ENCODE measurements around the gene HGF. TPM values are rescaled to one million over a fixed set of nuclear protein-coding genes. Genes with fewer than 3 reads are reported as not detected.

HGF gene
- polyA plus RNA-seq, 12 donors: 3.8 to 24.7 (median 6.6) TPM; not detected in 1

DNA sequence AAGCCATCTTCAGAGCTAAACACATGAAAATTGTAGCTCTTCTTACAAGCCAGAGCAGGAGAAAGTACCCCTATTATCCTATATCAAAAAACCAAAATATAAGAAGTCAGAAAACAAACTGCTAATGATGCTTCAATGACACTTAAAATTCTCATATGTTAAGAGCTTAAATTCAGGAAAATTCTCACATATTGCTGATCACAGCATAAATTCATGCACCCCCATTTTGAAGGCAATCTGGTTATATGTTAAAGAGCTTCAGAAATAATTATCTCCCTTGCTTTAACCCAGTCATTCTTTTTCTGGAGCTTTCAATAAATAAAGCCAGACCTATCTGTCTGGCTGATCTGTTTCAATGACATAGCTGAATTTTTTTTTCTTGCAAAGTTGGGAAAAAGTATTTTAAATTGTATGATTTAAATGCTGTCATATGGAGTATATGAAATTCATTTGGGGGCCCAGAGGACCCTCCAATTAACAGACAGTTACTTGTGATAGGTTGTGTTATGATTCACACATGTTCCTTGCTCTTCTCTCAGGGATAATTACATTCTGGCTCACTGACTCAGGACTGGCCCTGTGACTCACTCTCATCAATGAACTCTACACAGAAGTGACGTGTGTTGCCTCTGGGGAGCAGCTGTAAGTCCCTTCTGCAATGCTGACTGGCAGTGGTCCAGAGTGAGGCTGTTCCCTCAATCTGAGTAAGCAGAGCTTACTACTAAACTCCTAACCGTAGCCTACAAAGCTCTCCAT, 85.2 kb downstream of the HGF start:
- peak; percentile 77 for DNase-seq

DNA sequence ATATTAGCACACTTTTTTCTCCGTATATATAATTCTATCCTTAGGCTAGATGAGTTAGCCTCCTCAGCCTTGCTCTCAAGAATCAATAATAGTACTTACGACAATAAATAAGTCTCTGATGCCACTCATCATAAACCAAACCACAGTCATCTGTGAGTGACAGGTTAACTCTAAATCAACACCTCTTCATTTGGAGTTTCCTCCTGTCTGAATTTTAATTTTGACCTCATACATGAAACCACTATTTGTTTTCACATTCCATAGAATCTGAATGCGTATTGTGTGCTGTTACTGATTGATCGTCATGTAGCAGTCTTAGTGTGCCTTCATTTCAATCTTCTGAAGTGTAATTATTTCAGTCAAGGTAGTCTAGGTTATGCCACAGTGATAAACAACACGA, 85.8 kb downstream of the HGF start:
- DNase-seq: no peak

DNA sequence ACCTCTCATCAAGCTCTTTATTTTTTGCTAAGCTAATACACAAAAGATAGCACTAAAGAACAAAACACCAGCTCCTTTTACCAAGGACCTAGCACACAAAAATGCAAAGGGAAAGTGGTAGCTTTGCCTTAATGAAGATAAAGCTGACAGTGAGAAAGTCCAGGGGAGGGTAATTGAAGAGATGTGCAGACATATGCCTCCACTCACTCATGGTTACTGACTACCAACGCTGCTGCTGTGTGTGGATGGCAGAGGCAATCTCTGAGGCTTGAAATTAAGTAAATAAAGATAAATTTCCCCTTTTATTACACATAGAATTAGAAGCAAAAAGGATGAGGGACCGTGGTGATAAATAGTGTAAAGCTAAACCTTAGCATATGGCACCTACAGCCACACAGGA, 87.0 kb downstream of the HGF start:
- no peak for DNase-seq

DNA sequence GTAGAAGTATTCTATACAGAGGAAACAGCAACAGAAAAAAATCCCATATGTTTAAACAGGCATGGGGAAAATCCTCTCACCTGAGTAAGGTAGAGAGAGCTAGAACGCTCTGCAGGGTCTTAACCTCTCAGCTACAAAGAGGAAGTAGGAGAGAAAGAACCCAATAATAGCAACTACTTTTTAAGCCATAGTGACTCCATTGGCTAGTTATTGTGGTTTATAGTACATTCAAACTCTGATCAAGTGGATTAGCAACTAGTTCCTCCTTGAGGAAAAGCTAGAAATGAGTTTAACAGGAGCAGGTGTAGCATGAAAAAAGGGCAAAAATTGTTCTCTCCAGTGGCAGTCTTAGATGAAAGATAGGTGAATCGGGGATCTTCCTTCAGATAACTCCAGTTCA, 89.7 kb downstream of the HGF start:
- no peak for DNase-seq

DNA sequence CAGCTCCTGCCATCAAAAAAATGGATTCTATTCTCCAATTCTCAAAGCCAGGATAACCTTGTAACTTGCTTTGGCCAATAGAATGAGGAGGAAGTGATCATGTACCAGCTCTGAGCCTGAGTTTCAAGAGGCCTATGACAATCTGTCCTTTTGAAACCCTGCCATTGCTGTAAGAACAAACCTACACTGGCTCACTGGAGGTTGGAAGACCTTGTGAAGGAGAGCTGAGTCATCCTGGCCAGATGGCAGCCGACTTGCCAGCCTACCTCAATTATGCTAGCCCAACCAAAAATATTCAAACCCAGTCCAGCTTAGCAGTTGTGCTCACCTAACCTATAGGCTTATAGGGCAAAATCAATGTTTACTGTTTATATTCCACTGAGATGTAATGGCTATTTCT, 93.0 kb downstream of the HGF start:
- no peak for DNase-seq

DNA sequence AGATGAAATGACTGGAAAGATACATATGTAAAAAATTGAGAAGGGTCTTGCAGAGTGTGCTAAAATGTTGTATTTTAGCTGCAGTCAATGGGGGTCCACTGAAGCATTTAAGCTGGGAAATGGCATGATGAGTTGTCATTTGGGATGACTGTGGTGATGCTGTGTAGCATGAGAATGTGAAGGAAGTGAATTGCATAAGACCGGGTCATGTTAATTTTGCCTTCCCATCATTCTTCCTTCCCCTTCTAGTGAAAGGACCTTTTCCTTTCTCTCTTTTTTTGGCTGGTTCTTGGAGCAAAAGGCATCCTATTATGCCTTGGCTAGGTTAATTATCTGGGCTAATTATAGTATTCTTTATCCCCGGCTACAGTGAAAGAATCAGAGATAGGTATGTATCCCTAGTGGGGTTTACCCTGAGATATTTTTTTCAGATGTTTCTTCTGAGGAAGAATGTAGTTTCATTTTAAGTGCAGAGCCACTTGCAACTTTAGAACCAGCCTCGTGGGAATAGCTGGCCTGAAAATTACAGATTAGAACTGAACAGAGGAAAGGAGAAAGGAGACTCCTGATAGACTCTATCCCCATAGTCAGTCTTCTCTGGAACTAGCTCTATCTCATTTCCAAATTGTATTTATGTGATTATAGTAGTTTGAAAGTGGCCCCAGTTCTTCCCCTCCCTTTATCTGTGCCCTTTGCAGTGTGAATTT, 93.6 kb downstream of the HGF start:
- no peak for DNase-seq

DNA sequence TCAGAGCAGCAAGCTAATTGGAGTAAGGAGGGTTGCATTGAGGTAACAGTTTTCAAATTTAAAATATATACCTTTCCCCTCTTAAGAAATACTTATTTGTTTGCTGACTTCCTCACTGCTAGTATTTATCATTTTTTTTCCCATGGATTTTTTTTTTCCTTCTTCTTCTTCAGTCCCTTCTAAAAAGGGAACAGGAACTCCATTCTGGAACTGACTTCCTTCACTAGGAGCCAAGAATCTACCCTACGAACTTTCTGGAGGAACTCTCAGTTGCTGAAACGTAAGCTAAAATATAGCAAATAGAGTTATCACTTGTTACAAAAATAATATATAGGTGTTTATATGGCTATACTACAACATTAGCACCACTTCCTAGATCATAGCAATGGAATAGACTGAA, 95.4 kb downstream of the HGF start:
- no peak for DNase-seq

DNA sequence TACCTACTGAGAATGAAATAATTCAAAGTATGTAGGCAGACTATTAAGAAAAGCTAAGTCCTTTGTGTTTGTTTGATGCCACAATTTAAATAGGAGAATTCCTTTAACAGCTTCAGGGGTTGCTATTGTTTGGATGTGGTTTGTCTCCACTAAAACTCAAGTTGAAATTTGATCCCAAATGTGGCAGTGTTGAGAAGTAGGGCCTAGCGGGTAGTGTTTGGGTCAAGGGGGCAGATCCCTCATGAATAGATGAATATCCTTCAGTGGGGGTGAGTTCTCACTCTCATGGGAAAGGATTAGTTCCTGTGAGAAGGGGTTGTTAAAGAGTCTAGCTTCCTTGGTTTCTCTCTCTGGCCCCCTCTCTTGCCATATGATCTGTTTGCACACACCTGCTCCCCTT, 97.0 kb downstream of the HGF start:
- no peak for DNase-seq

DNA sequence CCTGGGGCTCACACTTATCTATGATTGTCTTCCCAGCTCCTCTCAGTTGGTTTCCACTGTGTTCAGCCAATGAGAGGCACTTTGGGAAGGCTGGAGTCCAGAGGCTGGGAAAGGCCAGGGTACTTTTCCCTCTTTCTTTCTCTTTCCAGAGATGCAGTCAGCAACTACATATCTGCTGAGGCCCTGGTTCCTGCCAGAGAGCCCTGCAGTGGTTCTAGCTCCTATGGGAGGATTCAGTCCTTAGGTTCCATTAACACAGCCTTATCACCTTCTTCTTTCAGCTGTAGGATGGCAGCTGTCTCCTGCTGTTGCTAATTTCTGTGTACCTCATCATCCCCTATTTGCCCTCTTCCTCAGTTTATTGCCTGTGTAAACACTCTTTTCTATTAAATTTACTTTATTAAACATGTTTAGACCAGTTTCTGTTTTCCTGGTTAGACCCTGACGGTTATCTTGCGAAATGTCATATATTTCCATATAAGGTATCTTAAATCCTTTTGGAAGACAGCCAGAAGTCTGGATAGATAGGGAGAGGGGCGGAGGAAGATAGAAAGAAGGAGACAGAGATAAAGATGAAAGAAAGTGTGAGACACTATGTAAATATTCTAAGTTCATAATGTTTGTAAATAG, 100.3 kb downstream of the HGF start:
- DNase-seq: no peak

DNA sequence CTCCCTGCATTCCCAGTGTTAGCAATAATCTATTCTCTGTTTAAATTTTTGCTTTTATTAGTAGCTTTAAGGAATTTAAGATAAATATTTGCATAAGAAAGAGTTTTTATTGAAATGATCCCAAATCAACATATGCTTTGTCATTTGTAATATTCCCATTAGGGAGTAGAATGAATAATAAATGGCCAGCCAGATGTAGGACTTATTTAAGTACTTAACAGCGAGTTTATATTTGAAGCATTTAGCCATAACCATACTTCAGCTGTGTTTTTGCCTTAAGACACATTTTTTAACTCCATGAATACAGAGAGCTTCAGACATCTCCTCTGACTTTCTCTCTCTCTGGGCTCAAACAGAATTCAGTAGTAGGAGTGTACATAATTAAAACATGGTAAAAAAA, 103.6 kb downstream of the HGF start:
- DNase-seq: no peak

DNA sequence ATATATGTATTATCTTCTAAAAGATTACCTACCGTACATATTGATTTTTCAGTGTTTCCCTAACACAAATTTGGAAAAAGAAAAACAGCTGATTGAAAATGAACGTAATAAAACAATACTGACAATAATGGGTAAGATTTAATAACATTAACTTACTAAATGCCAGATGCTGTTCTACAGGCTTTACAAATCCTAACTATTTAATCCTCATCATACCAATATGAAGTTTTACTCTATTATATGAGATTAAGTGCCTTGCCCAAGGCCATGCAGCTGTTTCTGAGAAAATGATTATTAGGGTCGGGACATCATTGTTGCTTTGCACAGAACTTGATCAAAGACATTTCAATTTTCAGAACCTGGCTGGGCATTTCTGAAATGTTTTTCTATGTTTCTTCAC, 104.6 kb downstream of the HGF start:
- no peak for DNase-seq

DNA sequence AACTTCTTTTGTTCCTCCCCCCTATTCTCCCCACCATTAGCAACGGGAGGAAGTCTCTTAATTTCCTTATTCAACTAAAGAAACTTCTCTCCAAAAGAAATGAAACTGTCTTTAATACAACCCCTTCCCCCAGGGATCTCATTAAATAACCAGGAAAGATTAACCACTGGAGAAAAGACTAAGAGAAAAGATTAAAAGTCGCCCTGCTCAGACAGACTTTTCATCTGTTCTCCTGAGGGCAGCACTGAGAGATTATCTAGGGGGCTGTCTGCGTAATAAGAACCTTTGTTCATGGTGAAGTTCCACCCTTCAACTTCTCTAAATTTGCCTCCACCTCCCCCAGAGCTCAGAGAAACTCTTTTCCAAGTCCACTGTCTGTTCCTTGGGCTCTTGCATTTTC, 105.5 kb downstream of the HGF start:
- DNase-seq: no peak

DNA sequence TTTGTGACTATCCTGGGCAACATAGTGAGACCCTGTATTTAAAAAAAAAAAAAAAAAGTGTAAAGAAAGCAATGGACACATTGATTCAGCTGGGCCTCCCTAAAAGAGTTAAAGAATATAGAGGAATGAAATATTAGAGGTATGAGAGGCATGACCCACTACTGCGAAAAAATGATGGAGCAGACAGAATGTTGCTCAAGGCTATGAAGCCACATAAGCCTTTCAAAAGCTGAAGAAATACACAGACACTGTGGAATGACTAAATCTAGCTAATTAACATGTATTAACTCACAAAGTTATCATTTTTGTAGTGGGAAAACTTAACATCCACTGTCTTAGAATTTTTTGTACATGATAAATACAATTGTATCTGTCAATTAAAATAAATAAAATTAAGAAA, 107.3 kb downstream of the HGF start:
- no peak for DNase-seq

DNA sequence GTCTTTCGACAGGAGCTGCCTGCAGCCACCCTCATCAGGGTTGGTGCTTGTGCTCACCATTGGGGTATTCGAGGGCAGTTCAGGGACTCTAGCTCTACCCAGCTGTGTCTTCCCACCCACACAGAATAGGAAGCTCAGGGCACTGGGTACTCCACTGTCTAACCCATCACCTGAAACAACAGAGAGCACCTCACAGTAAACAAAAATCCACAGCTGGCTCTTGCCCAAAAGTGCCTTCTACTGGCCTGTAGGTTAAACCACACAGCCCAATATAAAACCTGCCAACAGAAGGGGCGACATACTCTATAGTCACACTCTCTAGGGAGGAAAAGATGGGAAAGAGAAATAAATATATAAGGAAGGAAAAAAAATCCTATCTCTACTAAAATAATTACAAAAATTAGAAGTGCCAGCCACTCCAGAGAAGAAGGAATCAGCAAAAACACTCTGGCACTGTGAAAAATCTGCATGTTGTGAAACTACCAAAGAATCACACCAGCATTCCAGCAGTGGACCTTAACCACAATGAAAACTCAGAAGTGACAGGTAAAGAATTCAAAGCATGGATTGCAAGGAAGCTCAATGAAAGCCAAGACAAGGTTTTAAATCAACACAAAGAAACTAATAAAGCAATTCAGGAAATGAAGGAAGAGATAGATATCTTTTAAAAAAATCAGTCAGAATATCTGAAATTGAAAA, 110.0 kb downstream of the HGF start:
- DNase-seq: no peak

DNA sequence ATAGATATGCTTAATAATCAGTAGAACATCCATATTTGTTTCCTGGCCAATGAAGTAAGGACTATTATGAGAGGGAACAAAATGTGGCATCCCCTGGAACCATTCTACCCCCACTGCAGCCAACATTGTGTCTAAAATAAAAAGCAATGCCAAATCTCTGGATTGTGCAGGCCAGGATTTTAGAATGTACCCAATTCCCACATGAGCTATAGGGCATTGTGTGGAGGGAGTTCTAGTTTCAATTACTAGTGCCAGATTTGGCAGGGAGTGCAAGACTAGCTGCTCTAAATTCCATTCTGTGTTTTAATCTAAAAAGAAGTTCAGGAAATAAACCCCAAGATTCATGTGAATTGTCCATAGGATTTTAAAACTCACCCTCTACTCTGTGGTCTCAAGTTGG, 112.3 kb downstream of the HGF start:
- DNase-seq: no peak

DNA sequence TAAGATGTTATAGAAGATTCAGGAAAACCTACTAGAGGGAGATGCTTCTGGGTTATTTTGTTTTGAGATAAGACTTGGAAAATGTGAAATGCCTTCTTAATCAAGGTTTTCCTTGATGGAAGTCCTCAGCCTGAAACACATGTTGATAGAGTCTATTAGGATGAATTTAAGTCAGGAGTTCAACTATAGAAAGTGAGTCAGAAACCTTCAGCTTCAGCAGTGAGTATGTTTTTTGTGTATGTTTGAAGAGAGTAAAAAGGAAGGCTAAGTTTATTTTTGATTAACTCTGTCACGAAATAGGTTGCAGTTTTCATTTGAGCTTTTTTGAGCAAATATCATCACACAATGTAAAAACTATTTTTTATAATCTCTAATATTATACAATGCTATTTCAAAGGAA, 114.6 kb downstream of the HGF start:
- DNase-seq: no peak

DNA sequence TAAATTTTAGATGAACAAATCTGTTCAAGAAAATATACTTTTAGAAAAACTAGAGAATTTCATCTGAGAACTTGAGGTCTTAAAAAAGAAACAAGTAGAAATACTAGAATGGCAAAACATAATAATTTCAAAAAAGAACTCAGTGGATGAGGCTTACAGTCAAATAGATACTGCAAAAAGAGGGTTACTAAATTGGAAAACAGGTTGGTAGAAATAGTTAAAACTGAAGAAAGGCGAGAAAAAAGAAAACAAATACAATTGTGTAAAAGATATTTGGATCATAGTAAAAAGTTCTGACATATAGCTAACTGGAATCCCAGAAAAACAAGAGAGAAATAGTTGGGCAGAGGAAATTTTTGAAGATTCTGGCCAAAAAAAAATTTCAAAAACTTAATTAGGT, 117.6 kb downstream of the HGF start:
- no peak for DNase-seq
